ENCODE data around the gene SDHAF4. TPM values are rescaled to one million over a fixed set of nuclear protein-coding genes. Genes with fewer than 3 reads are reported as not detected.

SDHAF4 gene
- total and polyA plus RNA-seq, 2 donors (not counting 3 experiments of a cell fraction or from before 2014, with no cell fraction given), result 3.6 to 8.6 TPM

GRCh38 chr6:70601014-70601413, 34.3 kb downstream of the SDHAF4 start:
- BruUV-seq (replicated peaks), result no TSS peak
- Histone ChIP-seq H3K4me2 (ENCODE audit: insufficient read depth, low read length) (no peak overlapping the region), H3K27ac (ENCODE audit: insufficient read depth, low read depth, low read length) (no peak overlapping the region), H3K27me3 (ENCODE audit: control insufficient read depth in 2 of 2, insufficient read depth in 2 of 2, low read length in 2 of 2) (no peaks in the 10 kb centered on the region), H2AFZ (ENCODE audit: low read depth, low read length) (no peak overlapping the region), H3K36me3 (ENCODE audit: control insufficient read depth in 2 of 2, extremely low read depth in 1 of 2, insufficient read depth in 2 of 2, low read length in 2 of 2) (no peaks in the 10 kb centered on the region), H3K79me2 (ENCODE audit: control insufficient read depth, insufficient read depth, low read length) (no peaks in the 10 kb centered on the region), H3K4me3 (replicated peaks in 1 of 3; ENCODE audit: insufficient read depth in 1 of 3, low read depth in 1 of 3, low read length in 3 of 3) (no peak overlapping the region), H4K20me1 (replicated peaks; ENCODE audit: control insufficient read depth, extremely low read depth, insufficient read depth, low read length) (no peaks in the 10 kb centered on the region), H3K9me3 (replicated peaks; ENCODE audit: control insufficient read depth, insufficient read depth, low read length) (no peaks in the 10 kb centered on the region), H3K9ac (replicated peaks; ENCODE audit: extremely low read depth, insufficient read depth, low read length) (no peak overlapping the region), H3K9me1 (replicated peaks; ENCODE audit: control insufficient read depth, extremely low read depth, insufficient read depth, low read length) (no peaks in the 10 kb centered on the region), H3K4me1 (ENCODE audit: control insufficient read depth, extremely low read depth, insufficient read depth, low read length) (no peaks in the 10 kb centered on the region)
- no peak for FAIRE-seq
- ChIA-PET CTCF (no interaction called here), POLR2A (no interaction called here)
- intact Hi-C loops (cut with micrococcal nuclease) (no loop called here), dilution Hi-C loops (cut with MboI; ENCODE audit: extremely low pct_ligation_motif_present, low sequenced_read_pairs) (no loop called here)
- DNase-seq (ENCODE audit: low read depth, low spot score), result no peak
- no peak for TF ChIP-seq POLR2AphosphoS5 (IDR thresholded peaks at IDR 0.05; ENCODE audit: insufficient read depth, low read depth, low read length)
- TF ChIP-seq MYC (IDR thresholded peaks at IDR 0.05; ENCODE audit: low read depth, low read length), result no peak
- TF ChIP-seq MAX (IDR thresholded peaks at IDR 0.05; ENCODE audit: insufficient read depth, insufficient read length), result no peak
- no peak for TF ChIP-seq CTCF (IDR thresholded peaks at IDR 0.05; ENCODE audit: extremely low read depth in 1 of 2, insufficient read depth in 1 of 2, low read depth in 1 of 2, low read length in 2 of 2)
- TF ChIP-seq EZH2 (IDR thresholded peaks at IDR 0.05; ENCODE audit: borderline replicate concordance, low read depth, low read length, severe bottlenecking), result no peak
- TF ChIP-seq FOS (IDR thresholded peaks at IDR 0.05; ENCODE audit: borderline replicate concordance, insufficient read depth, low read length), result no peak
- no peak for TF ChIP-seq GATA2 (IDR thresholded peaks at IDR 0.05; ENCODE audit: insufficient read depth, insufficient read length, low read depth, low read length)
- TF ChIP-seq POLR2A (IDR thresholded peaks at IDR 0.05; ENCODE audit: low read depth, low read length), result no peak
- no peak for TF ChIP-seq JUN (IDR thresholded peaks at IDR 0.05; ENCODE audit: borderline replicate concordance, insufficient read depth, insufficient read length, low read depth)

Data from endothelial cell of umbilical vein (primary cell).